Umbilical cord (tissue), 2 donors: ENCODE results near the gene ZNF160. TPM values are rescaled to one million over a fixed set of nuclear protein-coding genes. Genes with fewer than 3 reads are reported as not detected.
A peak's percentile ranks its signal among the peaks of the same experiment; 100 is the strongest.
"Not testable (repeated sequence)": the region's sequence is repeated elsewhere in the genome, so short reads cannot be mapped to it uniquely, and the experiment has no call there.

Experiments used
- DNase-seq: peaks from one replicate; pipeline ENCODE4 v3.0.0-alpha.2; 2015; ENCODE audit warnings: low spot score
- total RNA-seq: library from RNA; depleted of rRNA; stranded (reverse); fragments of >200 nt; gene quantifications from one replicate; pipeline ENCODE4 v1.2.3, GENCODE V29; 2014; ENCODE audit warnings: low replicate concordance; ENCODE audit not compliant: insufficient read depth

Gene ZNF160
- 39.0 TPM for total RNA-seq

- peak; percentile 99 for DNase-seq
Observed at GRCh38 chr19:53103234-53104203, at the start of gene ZNF160. Gene ZNF160, minus strand, starts transcription at chr19:53103422. Its CDS starts 17,146 bp downstream, at chr19:53086276.

- DNase-seq, result no peak
Observed at GRCh38 chr19:53147645-53148044, 44.4 kb upstream of the ZNF160 start.

GRCh38 chr19:53140351-53140750, 37.1 kb upstream of the ZNF160 start:
- DNase-seq, result no peak

- no peak for DNase-seq
Observed at GRCh38 chr19:53136432-53136831, 33.2 kb upstream of the ZNF160 start.

GRCh38 chr19:53132141-53132991, 29.1 kb upstream of the ZNF160 start, which contains the start of gene ZNF415:
Gene ZNF415, minus strand, starts transcription at chr19:53132910. Its CDS starts 10,234 bp downstream, at chr19:53122676.
- DNase-seq, result peak; percentile 94

- DNase-seq, result no peak
Observed at GRCh38 chr19:53131727-53132126, 28.5 kb upstream of the ZNF160 start.

- no peak for DNase-seq
Observed at GRCh38 chr19:53131085-53131590, 27.9 kb upstream of the ZNF160 start.

GRCh38 chr19:53130506-53130905, 27.3 kb upstream of the ZNF160 start:
- DNase-seq, result no peak

GRCh38 chr19:53126733-53127526, 23.7 kb upstream of the ZNF160 start:
- DNase-seq, result not testable (repeated sequence)

GRCh38 chr19:53123400-53123799, 20.2 kb upstream of the ZNF160 start:
- no peak for DNase-seq

- no peak for DNase-seq
Observed at GRCh38 chr19:53112286-53112685, 9.1 kb upstream of the ZNF160 start.

- DNase-seq, result no peak
Observed at GRCh38 chr19:53109527-53109926, 6.3 kb upstream of the ZNF160 start.

GRCh38 chr19:53102756-53103233, 427 bp downstream of the ZNF160 start:
- peak; percentile 57 for DNase-seq

- DNase-seq, result peak; percentile 5
Observed at GRCh38 chr19:53102206-53102755, 941 bp downstream of the ZNF160 start.

GRCh38 chr19:53101518-53101917, 1.7 kb downstream of the ZNF160 start:
- DNase-seq, result no peak

- not testable (repeated sequence) for DNase-seq
Observed at GRCh38 chr19:53098570-53098969, 4.7 kb downstream of the ZNF160 start.

- DNase-seq, result not testable (repeated sequence)
Observed at GRCh38 chr19:53096982-53097690, 6.1 kb downstream of the ZNF160 start.

GRCh38 chr19:53096579-53096978, 6.6 kb downstream of the ZNF160 start:
- DNase-seq, result not testable (repeated sequence)

GRCh38 chr19:53094754-53095575, 8.3 kb downstream of the ZNF160 start:
- no peak for DNase-seq
